ENCODE data around the gene SLC37A1.
"Not testable (repeated sequence)": the region's sequence is repeated elsewhere in the genome, so short reads cannot be mapped to it uniquely, and the experiment has no call there.

SLC37A1 gene

GRCh38 chr21:42513151-42513984, at the start of gene SLC37A1:
Gene SLC37A1, plus strand, starts transcription at chr21:42513852. Its CDS starts 4,603 bp downstream, at chr21:42518455.
- no peak for DNase-seq

DNA sequence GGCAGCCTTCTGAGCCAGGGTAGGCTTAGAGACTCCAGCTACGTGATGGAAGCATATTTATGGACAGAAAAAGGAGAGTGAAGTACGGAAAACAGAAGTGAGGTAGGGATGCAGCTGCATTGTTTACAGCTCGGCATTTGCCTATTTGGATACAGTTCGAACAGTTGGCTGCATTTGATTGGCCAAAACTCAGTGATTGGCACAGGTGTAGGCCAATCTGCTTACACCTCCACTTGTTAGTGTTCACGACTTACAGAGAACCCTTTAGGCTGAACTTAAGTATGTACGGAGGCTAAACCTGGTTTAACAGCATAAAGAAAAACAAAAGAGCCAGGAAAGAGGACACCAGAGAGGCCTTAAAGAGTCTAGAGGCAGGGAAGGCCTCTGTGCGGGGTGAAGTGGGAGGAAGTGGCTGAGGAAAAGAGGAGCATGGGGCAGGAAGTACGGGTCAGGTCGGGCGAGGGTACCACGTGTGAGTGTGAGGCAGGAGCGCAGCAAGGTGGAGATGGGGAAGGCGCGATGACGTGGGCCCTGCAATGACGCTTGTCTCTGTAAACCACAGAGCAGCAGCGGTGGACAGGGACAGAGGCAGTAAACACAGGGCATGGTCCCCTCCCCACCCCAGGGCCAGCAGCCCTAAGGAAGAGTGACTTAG, 49.7 kb upstream of the SLC37A1 start:
- no peak for DNase-seq

DNA sequence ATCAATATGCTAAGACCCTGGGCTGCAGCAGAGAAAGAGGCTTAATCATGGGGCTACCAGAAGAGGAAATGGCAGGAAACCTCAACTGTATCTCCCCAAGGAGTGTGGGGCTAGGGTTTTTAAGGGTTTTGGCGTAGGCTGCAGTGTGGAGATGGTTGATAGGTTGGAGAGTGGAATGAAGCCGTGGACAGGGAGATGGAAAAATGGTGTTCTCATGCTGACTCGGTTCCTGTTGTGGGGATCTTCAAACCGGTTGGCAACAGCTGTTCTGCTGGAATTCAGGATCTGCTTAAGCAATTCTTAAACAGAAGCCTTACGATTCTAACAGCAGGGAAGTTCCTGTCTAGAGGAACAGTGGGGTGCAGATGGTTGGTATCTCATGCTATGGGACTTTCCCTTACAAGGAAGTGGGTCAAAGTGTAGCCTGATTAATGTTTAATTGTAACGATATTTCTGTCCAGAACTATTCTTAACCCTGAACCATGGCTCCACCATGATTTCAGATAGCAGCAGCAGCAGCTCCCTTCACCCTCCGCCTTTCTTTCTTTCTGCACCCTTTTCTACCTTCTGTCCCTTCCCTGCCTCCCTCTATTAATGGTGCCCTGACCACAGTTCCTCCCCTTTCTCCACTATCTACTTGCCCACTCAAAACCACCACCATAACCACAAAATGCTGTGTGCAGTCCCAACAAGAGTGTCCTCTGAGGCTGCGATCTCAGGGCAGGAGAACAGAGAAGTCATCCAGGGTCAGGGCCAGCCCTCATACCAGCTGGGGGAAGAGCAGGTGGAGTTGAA, 48.4 kb upstream of the SLC37A1 start:
- no peak for DNase-seq

DNA sequence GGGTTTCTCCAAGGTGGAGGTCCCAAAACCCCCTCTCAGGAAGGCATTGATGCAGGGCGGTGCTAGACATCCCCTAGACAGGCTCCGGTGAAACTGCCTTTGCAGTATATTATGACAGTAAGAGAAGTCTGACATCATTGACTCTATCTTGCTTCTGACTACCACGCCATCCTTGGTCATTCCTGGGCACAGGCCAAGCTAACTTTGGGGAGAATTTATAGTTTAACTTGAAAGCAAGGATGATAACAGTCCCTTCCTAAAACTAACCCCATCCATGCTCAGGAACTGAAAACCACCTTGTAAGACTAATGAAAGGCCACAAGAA, 47.9 kb upstream of the SLC37A1 start:
- DNase-seq, result no peak

GRCh38 chr21:42466700-42467099, 47.0 kb upstream of the SLC37A1 start:
- DNase-seq, result no peak

- DNase-seq, result peak; percentile 48
Measured at GRCh38 chr21:42467140-42467983, 46.3 kb upstream of the SLC37A1 start.

GRCh38 chr21:42468491-42469131, 45.0 kb upstream of the SLC37A1 start:
- DNase-seq, result no peak

- no peak for DNase-seq
Measured at GRCh38 chr21:42469272-42469671, 44.4 kb upstream of the SLC37A1 start.

GRCh38 chr21:42469726-42470125, 43.9 kb upstream of the SLC37A1 start:
- DNase-seq, result not testable (repeated sequence)

- no peak for DNase-seq
Measured at GRCh38 chr21:42471206-42471605, 42.4 kb upstream of the SLC37A1 start.

- DNase-seq, result no peak
Measured at GRCh38 chr21:42471716-42472330, 41.8 kb upstream of the SLC37A1 start.

GRCh38 chr21:42472521-42472920, 41.1 kb upstream of the SLC37A1 start:
- DNase-seq, result no peak

DNA sequence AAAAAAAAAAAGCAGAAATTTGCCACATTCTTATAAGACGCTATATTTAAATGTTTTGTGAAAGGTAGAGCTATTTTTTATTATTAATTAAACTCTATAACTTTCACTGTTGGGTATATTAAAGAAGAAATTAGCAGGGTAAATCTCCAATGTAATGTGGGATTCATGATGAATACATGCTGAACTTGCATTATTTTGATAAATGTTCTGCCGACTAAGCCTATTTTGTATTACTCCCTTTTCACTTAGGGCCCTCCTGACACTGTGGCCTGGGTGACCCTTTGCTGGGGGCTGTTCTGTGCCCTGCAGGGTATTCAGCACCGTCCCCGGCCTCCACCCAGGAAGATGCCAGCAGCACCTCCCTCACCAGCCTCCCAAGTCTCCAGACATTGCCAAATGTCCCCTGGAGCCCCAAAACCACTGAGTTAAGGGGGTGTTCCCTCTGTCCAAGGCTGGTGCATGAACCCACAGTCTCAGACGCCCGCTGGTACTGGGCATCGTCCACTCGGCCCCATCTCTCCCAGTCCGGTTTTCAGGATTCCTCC, 40.1 kb upstream of the SLC37A1 start:
- no peak for DNase-seq

- peak; percentile 14 for DNase-seq
Measured at GRCh38 chr21:42474043-42474831, 39.4 kb upstream of the SLC37A1 start.

DNA sequence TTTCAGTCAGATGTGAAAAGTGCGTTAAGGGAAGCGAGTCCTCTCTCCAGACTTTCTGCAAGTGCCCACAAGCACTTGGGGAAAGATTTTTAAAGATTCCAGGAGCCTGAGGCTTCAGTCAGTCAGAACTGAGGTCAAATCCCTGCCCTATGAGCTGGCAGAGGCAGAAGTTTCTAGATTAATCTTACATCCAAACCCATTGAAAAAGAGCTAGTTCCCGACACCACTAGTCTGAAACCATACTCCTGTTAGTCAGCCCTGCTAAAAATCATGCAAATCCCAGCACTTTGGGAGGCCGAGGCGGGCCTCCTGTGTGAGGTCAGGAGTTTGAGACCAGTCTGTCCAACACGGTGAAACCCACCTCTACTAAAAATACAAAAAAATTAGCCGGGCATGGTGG, 38.6 kb upstream of the SLC37A1 start:
- DNase-seq, result no peak

DNA sequence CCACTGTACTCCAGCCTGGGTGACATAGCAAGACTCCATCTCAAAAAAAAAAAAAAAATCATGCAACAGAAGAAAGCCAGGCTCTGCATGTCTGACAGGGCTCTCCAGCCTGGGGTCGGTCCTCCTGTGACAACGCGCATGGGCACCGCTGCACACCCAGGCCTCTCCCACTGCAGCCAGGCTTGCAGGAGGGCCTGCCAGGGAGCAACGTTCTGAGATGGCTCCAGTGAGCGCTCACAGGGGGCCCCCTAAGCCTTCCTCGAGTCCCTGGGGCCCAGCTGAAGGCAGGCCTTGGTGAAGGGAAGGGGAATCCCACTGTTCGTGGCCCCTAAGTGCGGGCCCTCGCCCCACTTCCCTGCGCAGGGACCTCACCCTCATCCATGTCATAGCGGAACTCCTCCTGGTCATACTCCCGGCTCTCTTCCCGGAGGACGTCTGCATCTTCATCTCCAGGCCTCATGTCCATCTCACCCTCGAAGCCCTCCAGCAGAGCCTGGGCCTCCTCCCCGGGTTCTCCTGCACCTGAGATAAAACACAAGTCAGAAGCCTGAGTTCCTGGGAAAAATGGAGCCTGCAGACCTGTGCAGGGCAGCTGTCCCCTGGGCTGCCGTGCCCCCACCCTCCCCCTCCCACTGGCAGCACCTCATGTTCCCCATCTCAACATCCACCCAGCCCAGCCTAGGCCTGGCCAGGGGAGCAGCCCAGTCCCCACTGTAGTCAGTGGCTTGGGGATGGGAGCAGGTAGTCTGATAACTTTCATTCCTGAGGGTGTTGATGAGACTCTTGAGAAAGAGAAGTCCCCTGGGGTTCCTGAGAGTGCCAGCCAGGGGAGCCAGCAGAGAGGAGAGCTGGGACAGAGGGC, 37.9 kb upstream of the SLC37A1 start:
- DNase-seq, result no peak

DNA sequence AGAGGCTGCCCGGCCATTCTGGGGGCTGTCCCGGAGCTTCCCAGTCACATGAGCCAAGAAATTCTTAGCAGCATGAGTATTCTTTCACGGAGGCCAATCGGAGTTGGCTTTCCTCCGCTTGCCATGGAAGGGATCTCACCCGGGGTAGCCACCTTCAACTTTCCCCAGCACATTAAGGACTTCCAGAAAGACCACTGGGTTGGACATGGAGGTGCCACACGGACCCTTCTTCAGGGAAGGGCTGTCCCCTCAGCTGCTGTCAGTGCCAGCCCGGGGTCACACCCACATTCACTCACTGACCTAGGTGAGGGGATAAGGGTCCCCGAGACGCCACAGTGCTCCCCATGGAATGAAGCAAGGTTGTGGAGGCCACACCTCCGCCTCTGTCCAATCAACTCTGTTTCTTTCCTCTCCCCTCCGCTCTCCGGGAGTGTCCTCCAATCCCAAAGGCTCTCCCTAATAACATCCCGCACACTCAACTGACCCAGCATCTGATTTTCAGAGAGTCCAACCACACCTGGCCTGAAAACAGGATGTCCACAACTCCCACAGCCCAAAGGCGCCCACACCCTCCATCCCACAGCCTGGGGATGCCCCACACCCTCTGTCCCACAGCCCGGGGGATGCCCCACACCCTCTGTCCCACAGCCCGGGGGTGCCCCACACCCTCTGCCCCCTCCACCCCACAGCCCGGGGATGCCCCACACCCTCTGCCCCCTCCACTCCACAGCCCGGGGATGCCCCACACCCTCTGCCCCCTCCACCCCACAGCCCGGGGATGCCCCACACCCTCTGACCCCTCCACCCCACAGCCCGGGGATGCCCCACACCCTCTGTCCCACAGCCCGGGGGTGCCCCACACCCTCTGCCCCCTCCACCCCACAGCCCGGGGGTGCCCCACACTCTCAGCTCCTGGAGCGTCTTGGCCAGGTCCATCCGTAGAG, 37.0 kb upstream of the SLC37A1 start:
- no peak for DNase-seq

DNA sequence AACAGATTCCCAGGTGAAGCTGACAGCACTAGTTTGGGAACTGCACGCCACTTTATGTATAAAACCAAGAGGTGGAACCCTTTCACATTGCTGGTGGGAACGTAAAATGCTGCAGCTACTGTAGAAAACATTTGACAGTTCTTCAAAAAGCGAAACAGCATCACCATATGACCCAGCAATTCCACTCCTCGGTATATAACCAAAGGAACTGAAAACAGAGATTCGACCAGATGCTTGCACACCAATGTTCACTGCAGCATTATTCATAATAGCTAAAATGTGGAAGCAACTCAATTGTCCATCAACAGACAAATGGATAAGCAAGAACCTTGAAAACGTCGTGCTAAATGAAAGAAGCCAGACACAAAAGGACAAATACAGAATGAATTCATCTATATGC, 35.1 kb upstream of the SLC37A1 start:
- no peak for DNase-seq
